HK-2 (cell line): Measurements from ENCODE around the gene AVEN.
"Not testable (repeated sequence)": the region's sequence is repeated elsewhere in the genome, so short reads cannot be mapped to it uniquely, and the experiment has no call there.

ENCODE experiments used
- DNase-seq: peaks from one replicate; pipeline ENCODE4 v3.0.0-alpha.2; 2018; ENCODE audit not compliant: unreplicated experiment

The AVEN gene

DNA sequence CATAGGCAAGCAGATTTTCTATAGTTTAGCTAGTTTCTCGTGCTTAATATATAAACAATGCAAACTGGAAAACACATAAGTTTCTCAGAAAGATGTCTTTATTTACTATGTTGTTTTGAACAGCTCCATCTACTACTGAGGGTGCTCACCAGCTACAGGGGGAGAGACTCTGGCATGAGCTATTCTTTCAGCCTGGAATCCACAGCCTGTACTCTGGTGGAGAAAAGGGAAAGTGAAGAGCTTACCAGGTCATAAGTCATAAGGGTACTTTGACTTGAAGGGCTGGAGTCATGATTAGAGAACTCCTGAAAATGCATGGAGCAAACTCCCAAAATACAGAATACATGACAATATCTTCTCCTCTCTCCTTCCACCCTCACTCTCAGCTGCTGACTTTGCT, 4.4 kb upstream of the AVEN start:
- no peak for DNase-seq

DNA sequence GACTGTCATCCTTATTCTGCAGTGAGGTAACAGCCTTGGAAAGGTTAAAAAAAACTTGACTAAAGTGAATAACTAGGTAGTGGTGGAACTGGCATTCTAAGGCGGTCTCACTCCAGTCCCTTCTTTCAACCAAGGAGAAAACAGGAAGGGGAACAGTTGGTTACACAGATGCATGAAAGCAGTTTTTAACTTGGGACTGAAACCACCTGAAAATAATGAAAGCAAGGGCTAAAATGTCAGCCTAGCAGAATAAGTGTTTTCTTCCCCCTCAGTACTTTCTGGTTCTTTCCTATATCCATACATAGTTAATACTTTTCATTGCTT, 748 bp upstream of the AVEN start:
- DNase-seq: no peak

DNA sequence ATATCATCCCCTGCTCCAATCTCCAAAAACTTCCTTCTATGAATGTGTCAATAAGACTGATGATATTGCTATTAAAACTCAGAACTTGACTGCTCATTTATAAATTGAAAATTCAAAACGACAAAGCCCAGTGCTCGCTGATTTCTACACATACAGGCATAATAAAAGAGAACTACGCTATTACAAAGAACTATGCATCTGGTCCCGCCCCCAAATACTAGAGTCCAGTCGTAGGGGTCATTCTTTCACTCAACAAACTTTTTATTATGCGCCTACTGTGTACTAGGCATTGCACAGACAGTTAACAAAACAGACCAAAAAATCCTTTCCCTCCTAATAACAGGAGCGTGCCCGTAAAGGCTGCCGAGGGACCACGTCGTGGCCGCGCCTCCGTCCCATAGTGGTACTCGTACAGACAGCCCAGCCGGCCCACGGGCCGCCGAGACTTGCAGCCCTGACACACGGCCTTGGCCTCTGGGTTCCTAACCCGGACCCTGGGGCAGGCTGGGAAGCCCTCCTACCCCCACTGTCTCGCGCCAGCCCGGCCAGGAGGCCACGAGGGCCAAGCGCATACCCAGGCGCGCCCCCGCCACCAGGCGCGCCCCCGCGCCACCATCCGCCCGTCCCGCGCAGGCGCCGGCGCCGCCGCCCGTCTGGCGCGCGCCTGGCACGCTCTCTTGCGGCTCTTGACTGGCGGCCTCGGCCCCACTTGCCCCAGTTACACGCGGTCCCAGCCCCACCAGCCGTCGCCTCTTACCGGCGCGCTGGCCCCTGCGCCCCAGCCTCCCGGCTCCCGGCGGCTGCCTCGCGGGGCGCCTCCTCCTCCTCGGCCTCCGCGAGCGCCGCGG, 757 bp downstream of the AVEN start:
- peak; percentile 71 for DNase-seq

DNA sequence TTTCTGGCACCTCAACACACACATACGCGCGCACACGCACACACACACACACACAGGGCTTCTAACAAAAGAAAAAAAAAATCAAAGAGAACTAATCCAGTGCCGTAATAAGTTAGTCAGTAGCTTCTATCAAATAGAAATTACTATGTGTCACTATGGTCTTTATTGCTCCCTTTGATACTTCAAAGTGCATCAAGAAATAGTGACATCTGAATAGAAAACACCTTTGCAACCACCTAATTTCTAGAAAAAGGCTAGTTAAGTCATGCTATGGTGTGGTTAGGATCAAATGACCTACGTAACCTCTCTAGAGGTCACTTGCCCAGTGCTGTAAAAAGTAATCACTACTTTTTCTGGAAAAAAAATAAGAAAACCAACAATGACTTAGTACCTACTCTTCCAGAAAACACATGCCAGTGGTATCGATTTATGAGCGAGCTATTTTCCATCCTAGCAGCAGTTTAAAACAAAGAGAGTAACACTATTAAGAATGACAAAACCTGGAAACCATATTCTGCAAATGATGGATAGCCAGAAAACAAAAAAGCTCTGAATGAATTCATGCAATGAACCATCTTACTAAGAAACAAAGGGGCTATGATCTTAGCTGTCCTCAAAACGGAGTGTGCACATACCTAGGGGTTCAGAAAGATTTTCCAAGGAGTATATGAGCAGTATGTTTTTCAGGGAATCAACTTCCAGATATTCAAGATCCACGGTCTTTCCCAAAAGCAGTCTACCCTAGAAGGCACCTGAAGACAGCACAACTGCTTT, 6.8 kb downstream of the AVEN start:
- DNase-seq: no peak

DNA sequence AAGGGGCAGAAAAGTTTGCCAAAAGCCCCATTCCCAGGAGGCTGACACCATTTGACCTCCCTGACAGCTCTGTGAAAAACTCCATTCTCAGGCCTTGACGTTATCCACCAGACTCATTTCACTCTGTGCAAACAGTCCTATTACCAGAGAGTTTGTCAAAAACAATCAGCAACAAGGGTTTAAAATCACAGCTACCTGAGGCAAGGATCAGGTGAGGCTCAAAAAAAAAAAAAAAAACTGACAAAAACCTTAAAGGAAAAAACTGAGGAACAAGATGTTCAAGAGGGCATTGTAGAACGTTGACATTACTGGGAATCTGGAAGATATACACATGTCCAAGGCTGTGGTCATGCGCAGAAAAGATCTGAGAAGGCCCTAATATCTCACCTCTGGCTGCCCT, 11.4 kb downstream of the AVEN start:
- no peak for DNase-seq

DNA sequence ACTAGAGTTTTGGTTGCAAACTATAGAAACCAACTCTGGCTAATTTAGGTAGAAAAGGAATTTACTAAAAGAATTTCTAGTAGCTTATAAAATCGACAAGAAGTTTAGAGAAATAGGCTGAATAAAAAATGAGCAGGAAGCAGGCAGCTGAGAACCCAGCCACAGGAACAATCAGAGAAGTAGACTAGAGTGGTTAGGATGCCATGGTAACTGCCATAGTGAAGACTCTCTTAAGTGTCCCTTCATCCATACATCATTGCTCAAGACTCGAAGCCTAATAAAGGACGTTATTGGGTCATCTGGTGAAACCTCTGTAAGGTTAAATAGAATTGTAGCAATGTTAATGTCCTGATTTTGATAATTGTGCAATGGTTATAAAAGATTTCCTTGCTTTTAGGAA, 13.8 kb downstream of the AVEN start:
- DNase-seq: no peak

DNA sequence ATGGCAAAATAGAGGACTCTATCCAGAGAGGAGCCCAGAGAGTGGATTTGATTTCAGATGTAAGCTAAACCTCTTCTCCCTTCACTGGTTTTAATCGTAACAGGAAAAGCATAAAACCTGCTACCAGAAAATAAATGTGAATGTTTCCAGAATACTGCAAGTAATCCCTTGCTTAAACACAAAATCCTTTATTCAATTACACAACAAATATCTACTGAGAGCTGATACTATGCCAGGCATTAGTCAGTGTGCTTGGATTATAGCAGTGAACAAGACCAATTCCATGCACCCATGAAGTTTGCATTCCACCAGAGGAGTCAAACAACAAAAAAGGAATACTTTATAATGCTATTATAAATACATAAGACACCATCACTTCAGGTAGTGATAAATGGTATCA, 15.1 kb downstream of the AVEN start:
- DNase-seq: no peak

DNA sequence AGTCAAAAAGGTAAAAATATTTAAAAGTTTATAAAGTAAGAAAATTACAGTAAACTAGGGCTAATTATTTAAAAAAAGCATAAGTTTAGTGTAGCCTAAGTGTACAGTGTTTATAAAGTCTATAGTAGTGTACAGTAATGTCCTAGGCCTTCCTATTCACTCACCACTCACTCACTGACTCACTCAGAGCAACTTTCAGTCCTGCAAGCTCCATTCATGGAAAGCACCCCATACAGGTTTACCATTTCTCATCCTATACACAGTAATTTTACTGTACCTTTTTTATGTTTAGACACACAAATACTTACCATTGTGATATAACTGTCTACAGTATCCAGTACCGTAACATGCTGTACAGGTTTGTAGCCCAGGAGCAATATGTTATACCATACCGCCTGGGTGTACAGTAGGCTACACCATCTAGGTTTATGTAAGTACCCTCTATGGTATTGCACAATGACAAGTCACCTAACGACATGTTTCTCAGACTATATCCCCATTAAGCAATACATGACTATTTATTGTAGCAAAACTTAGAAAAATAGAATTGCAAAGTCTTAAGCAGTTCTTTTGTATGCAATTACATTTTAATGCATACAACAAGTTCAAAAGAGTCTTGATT, 19.5 kb downstream of the AVEN start:
- DNase-seq: no peak

DNA sequence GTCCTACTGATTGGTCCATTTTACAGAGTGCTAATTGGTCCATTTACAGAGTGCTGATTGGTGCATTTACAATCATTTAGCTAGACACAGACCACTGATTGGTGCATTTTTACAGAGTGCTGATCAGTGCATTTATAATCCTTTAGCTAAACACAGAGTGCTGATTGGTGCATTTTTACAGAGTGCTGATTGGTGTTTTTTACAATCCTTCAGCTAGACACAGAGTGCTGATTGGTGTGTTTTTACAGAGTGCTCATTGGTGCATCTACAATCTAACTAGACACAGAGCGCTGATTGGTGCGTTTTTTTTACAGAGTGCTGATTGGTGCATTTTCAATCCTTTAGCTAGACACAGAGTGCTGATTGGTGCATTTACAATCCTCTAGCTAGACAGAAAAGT, 20.3 kb downstream of the AVEN start:
- not testable (repeated sequence) for DNase-seq

DNA sequence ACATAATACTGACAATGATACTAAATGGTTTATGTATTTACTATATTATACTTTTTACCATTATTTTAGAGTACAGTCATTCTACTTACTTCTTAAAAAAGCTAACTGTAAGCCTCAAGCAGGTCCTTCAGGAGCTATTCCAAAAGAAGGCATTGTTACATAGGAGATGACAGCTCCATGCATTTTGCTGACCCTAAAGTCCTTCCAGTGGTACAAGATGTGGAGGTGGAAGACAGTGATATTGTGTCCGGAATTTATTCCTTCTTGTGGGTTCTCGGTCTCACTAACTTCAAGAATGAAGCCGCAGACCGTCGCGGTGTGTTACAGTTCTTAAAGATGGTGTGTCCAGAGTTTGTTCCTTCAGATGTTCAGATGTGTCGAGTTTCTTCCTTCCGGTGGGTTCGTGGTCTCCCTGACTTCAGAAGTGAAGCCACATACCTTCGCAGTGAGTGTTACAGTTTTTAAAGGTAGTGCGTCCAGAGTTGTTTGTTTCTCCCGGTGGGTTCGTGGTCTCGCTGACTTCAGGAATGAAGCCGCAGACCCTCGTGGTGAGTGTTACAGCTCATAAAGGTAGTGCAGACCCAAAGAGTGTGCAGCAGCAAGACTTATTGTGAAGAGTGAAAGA, 20.9 kb downstream of the AVEN start:
- no peak for DNase-seq

DNA sequence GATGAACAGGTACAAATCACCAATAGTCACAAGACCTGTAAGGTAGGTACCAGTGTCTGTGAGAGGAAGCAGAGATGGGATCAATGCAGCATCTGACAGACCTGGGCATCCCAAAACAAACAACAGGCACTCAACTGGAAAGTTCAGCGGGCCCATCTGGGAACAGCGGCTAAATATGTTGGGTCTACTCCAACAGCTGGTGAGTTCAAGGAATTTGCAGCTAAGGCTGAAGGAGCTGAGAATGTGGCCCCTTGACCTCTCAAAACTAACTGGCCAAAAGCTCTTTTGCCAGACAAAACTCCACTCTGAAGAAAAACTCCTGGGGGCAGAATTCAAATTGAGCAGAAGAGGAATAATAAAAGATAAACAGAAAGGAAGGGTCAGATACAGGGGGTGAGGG, 24.4 kb downstream of the AVEN start:
- peak; percentile 12 for DNase-seq

DNA sequence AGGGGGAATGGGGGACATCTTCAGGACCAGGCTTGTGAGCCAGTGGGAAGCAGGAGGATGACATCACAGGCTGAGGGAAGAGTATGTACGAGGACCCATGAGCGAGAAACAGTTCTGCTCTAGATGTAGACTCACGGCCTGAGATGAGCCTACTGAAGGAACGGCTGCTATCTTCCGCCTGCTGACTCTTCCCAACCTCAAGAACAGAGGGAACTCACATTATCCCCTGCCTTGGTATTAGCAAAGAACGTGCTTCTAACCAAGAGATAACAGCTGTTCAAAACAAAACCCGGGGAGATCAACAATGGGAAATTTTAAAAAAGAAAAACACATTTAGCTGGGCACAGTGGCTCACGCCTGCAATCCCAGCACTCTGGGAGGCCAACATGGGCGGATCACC, 25.3 kb downstream of the AVEN start:
- no peak for DNase-seq

DNA sequence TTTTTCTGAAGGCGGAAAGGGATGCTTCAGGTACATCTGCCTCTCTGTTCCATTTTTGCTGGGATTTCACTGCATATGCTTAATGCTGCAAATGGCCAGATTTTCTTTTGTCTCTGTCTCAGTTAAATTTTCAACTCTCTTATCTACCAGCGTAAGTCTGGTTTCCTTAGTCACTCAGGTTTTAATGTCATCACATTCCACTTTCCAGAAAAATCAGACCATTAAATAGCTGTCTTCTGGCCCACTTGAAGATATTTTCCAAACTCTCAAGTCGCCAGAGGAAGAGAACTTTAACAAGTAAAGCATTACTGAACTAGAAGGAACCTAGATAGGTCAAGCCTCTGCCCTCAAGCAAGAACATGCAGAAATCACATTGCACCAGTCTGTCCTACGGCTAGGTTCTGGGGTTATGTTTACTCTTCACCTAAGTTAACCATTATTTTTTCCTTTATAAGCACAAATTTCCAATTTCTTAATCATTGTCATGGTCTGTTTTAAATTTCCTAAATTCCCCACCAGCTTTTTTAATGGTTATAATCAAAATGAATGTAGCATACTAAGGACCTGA, 26.5 kb downstream of the AVEN start:
- no peak for DNase-seq

DNA sequence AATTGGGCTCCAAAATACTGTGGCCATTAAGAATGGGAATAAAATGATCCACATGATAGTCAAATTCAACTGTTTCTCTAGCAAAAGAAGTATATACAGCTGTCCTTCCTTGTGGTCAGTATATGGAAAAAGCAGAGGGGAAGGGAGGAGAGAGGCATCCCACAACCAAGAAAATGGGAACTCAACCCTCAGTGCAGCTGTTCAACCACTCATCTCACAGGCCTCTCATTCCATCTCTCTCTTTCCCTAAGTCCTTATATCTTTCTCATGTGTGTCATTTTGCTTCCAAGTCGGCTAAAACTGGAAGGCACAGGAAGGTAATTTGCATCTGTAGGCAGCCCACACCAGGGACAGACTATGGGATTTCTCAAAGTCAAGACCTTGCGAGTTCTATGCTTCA, 27.5 kb downstream of the AVEN start:
- no peak for DNase-seq

DNA sequence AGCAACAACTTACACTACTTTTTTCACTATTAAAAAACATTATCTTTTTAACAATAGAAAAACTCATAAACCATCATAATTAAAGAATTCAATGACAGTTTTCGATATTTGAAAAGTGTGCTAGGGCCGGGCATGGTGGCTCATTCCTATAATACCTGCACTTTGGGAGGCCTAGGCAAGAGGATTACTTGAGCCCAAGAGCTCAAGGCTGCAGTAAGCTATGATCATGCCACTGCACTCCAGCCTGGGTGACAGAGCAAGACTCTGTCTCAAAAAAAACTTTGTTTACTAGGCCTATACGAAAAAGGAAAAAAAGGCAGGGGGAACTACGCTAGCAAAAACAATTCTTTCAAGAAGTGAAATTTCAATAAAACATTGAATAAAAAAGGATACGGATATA, 28.1 kb downstream of the AVEN start:
- no peak for DNase-seq

DNA sequence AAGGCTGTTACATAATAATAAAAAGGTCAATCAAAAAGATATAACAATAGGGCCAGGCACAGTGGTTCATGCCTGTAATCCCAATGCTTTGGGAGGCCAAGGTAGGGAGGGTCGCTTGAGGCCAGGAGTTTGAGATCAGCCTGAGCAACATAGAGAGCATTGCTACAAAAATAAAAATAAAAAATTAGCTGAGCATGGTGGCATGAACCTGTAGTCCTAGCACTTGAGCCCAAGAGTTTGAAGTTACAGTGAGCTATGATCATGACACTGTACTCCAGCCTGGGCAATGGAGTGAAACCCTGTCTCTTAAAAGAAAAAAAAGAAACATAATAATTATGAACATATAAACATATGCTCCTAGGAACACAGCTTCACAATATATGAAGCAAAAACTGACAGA, 29.3 kb downstream of the AVEN start:
- no peak for DNase-seq

DNA sequence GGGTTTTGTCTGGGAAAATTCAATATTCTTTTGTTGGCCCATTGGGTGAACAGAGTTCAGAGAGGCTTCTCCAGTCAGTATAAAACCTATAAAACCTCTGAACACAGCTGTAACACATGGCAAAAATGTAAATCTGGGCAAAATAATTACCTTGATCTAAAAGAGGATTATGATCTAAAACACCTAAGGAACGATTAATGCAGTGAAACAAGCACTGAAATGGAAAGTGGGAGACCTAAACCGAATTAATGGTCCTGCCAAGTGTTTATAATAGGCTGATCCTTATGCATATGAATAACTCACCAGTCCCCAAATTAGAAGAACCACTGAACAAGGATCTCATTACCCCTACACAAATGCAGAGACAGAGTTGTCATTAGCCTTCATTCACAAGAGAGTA, 32.6 kb downstream of the AVEN start:
- DNase-seq: no peak

DNA sequence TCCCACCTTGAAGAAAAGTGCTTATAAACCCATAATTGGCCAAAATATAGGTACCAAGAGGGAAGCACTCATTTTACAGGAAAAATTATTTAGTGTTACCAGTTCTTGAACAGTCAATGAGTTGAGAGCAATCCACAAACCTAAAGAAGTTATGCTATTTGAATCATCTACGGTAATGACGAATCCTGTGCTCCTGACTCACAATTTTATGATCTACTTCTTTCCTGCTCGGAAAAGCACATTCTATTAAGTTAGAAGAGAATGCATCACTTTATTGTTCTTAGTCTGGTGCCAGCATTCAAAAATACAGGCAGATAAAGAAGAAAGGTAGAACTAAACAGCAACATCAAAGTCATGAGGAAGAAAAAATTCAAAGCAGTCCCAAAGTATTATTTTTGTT, 37.5 kb downstream of the AVEN start:
- DNase-seq: no peak

DNA sequence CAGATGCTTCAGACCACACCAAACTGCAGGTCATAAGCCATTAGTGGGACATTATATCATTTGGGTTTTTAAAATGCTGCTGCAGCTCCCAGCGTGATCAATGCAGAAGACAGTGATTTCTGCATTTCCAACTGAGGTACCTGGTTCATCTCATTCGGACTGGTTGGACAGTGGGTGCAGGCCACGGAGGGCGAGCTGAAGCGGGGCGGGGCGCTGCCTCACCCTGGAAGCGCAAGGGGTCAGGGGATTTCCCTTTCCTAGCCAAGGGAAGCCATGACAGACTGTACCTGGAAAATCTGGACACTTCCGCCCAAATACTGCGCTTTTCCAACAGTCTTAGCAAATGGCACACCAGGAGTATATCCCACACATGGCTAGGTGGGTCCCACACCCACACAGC, 43.3 kb downstream of the AVEN start:
- not testable (repeated sequence) for DNase-seq

DNA sequence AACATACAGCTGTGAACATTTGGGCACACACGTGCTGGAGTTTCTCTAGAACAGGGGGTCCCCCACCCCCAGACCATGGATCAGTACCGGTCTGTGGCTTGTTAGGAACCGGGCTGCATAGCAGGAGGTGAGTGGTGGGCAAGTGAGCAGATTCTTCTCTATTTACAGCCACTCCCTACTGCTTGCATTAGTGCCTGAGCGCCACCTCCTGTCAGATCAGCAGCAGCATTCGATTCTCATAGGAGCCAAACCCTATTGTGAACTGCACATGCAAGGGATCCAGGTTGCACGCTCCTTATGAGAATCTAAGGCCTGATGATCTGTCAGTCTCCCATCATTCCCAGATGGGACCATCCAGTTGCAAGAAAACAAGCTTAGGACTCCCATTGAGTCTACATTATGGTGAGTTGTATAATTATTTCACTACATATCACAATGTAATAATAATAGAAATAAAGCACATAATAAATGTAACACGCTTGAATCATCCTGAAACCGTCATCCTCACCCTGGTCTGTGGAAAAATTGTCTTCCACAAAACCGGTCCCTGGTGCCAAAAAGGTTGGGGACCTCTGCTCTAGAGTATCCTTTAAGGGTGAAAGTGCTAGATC, 44.9 kb downstream of the AVEN start:
- DNase-seq: no peak

DNA sequence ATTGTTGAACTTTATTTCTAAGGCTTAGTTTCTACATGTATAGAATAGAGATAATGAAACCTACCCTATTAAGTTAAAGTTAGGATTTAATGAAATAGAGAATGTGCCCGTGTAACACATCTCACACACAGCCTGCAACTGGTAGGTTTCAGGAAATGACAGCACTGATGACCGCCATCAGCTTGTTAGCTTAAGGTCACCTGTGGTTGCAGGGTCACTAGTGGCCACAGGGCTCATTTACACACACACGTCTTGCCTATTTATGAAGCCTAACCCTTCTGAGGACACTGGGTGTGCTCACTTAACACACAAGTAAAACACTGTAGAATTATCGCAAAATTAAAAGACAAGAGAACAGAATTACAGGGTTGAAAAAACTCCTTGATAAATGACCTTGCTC, 50.6 kb downstream of the AVEN start:
- DNase-seq: no peak

DNA sequence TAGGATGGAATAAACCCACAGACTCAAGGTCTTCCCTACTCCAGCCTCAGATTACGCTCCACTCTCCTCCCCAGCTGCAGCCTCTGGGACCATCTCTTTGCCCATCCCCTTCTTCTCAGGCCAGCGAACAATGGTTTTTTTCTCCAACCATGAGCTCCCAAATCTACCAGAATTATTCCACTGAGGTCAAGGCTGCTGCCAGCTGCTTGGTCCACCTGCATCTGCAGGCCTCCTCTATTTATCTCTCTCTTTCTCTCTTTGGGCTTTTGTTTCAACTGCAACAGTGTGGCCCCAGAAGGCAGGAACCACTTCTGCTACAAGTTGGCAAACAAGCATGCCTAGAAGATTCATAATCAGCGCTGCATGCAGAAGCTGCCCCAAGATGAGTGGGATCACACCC, 51.6 kb downstream of the AVEN start:
- no peak for DNase-seq
